Measurements from ENCODE around the gene LEFTY2.
A peak's percentile ranks its signal among the peaks of the same experiment; 100 is the strongest.

The LEFTY2 gene

GRCh38 chr1:225926551-225927113 lies 14.4 kb downstream of the LEFTY2 start (continued):
- TF ChIP-seq, protein P1, sequence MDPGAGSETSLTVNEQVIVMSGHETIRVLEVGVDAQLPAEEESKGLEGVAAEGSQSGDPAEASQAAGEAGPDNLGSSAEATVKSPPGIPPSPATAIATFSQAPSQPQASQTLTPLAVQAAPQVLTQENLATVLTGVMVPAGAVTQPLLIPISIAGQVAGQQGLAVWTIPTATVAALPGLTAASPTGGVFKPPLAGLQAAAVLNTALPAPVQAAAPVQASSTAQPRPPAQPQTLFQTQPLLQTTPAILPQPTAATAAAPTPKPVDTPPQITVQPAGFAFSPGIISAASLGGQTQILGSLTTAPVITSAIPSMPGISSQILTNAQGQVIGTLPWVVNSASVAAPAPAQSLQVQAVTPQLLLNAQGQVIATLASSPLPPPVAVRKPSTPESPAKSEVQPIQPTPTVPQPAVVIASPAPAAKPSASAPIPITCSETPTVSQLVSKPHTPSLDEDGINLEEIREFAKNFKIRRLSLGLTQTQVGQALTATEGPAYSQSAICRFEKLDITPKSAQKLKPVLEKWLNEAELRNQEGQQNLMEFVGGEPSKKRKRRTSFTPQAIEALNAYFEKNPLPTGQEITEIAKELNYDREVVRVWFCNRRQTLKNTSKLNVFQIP (CRISPR knock-in tag; IDR thresholded peaks at IDR 0.05; ENCODE audit: borderline replicate concordance, low read depth): no peak
- no peak for TF ChIP-seq BACH2 (CRISPR knock-in tag; IDR thresholded peaks at IDR 0.05; ENCODE audit: borderline replicate concordance)
- TF ChIP-seq TCF4 (CRISPR knock-in tag; IDR thresholded peaks at IDR 0.05; ENCODE audit: borderline replicate concordance): no peak
- no peak for TF ChIP-seq CSDC2 (CRISPR knock-in tag; IDR thresholded peaks at IDR 0.05)
- no peak for TF ChIP-seq ZNF565 (CRISPR knock-in tag; conservative IDR thresholded peaks at IDR 0.05; ENCODE audit: low read depth)
- TF ChIP-seq ZFP3 (CRISPR knock-in tag; IDR thresholded peaks at IDR 0.05): no peak
- TF ChIP-seq GLIS3 (CRISPR knock-in tag; IDR thresholded peaks at IDR 0.05): no peak
- no peak for TF ChIP-seq ZNF8 (CRISPR knock-in tag; IDR thresholded peaks at IDR 0.05)
- no peak for TF ChIP-seq PPARA (CRISPR knock-in tag; IDR thresholded peaks at IDR 0.05; ENCODE audit: borderline replicate concordance)

DNA sequence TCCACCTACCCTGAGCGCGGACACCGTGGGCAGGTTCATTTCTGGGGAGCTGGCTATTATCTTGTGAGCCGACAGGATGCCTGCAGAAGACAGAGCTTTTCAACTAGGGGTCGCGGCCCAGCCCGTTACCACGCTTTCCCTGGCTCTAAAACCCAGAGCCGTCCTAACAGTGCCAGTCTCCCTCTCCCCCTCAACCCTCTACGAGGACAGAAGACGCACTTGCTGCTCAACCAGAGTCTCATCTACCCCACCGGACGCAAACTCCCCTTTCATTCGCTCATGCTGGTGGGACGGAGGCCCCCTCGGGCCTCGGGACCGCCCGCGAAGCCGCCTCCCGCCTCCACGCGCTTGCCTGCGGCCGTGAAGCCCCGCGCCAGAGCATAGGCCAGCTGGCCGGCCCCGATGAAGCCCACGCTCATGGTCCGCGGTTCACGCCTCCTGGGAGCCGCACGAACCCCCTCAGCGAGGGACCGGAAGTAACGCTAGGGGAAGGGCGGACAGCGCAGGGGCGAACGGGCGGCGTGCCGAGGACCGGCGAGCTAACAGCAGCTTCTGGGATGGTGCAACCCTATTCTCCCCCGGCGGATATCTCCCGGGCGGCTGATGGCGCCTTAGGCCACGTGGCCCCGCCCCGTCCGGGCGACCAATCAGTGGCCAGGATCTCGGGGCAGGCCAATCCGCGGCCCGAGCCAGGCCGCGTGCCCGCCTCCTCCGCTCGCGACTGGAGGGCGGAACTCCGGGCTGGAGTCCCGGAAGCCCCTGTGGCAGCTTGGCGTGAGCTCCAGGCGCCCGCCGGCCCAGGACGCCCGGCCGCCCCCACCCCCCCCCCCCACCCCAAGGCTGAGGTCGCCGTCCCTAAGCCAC lies 17.1 kb downstream of the LEFTY2 start, which contains the start of gene PYCR2:
Gene PYCR2, minus strand, starts transcription at position 559 of the 864 bp plus-strand sequence. Its CDS starts 140 bp downstream, at position 419.
- no peak for TF ChIP-seq CREB5 (CRISPR knock-in tag; IDR thresholded peaks at IDR 0.05; ENCODE audit: low read depth)
- TF ChIP-seq, protein P1 (CRISPR knock-in tag; IDR thresholded peaks at IDR 0.05; ENCODE audit: borderline replicate concordance, low read depth): no peak
- no peak for TF ChIP-seq ESRRG (CRISPR knock-in tag; IDR thresholded peaks at IDR 0.05)
- no peak for TF ChIP-seq GLIS3 (CRISPR knock-in tag; IDR thresholded peaks at IDR 0.05)
- no peak for TF ChIP-seq SNAI2 (CRISPR knock-in tag; IDR thresholded peaks at IDR 0.05)
- TF ChIP-seq BACH2 (CRISPR knock-in tag; IDR thresholded peaks at IDR 0.05; ENCODE audit: borderline replicate concordance): no peak
- TF ChIP-seq ZFP30 (CRISPR knock-in tag; IDR thresholded peaks at IDR 0.05): no peak
- TF ChIP-seq ZNF565 (CRISPR knock-in tag; conservative IDR thresholded peaks at IDR 0.05; ENCODE audit: low read depth): no peak
- TF ChIP-seq TSHZ2 (CRISPR knock-in tag; IDR thresholded peaks at IDR 0.05): no peak
- TF ChIP-seq ZC3H10 (CRISPR knock-in tag; IDR thresholded peaks at IDR 0.05): no peak
- TF ChIP-seq TOX (CRISPR knock-in tag; IDR thresholded peaks at IDR 0.05; ENCODE audit: borderline replicate concordance): no peak
- TF ChIP-seq PPARA (CRISPR knock-in tag; IDR thresholded peaks at IDR 0.05; ENCODE audit: borderline replicate concordance): no peak
- ATAC-seq: peak; percentile 97

- TF ChIP-seq RARB (CRISPR knock-in tag; IDR thresholded peaks at IDR 0.05): no peak
- TF ChIP-seq ESRRG (CRISPR knock-in tag; IDR thresholded peaks at IDR 0.05): no peak
- ATAC-seq: no peak
Measured at GRCh38 chr1:225923381-225923691, 17.7 kb downstream of the LEFTY2 start.

DNA sequence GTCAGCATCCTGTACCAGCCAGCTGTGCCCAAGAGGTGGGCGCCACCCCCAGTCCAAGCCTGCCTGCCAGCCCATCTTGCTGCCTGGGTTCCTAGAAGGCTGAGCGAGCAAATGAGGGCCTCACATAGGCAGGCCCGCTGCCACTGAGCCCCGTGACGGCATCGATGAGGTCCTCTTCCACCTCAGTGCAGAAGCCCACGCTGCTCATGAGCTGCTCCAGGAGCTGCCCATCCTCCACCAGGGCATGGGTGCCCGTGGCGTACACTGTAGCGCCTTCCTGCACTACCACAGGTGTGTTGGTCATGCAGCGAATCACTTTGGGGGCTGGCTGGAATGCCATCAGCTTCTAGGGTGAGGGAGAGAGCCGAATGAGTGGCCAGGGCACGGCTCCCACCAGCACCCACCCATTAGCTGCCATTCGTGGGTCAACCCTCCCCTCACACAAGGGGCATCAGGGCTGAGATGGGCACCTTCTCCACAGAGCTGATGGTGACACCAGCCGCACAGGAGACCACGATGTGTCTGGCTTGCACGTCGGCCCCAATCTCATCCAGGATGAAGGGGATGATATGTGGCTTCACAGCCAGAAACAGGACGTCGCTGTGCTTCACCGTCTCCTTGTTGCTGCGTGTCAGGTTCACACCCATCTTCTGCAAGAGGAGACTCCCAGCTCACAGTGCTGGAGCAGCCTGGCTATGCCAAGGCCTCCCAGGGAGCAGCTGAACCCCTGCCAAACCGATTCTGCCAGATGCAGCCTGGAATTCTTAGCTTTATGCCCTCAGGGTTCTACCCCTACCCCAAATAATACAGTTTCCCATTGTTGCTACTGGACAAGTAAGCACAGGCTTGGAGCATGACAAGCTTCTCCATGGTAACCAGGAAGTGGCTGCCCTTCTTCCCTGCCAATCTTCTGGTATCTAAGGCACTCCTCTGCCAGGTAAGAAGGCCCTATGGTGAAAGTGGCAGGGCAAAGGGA lies 19.0 kb downstream of the LEFTY2 start:
- ATAC-seq: no peak
- no peak for TF ChIP-seq ARNTL (CRISPR knock-in tag; IDR thresholded peaks at IDR 0.05; ENCODE audit: borderline replicate concordance, low read depth)
- TF ChIP-seq ZFP3 (CRISPR knock-in tag; IDR thresholded peaks at IDR 0.05): no peak
- TF ChIP-seq TSHZ2 (CRISPR knock-in tag; IDR thresholded peaks at IDR 0.05): no peak
- TF ChIP-seq ZNF565 (CRISPR knock-in tag; conservative IDR thresholded peaks at IDR 0.05; ENCODE audit: low read depth): no peak
- TF ChIP-seq CREB5 (CRISPR knock-in tag; IDR thresholded peaks at IDR 0.05; ENCODE audit: low read depth): no peak
